NCI-H2196 treated with DMSO at 0.1 percent for 48 hours (cell line): ENCODE data around the gene FSTL4.

Experiments used
- DNase-seq: peaks from one replicate; lab custom pipeline; 2025; ENCODE audit not compliant: unreplicated experiment; lab: John Stamatoyannopoulos, UW

Gene FSTL4

DNA sequence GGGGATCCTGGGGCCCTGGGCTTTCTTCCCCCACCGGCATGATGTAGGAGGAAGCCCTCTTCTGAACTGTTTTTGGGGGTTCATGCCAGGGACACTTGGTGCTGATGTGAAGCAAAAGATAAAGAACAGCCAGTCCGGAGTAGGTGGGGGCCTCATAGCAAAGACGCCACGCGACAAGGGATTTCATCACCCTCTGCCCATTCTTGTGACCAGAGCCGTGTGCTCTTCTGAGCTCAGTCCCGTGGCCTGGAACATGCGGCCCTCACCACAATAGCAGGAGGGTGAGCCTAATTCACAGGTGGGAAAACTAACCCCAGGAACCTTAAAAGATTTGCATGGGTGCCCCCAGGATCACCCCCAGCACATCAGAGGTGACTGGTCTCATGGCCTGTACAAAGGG is 334.6 kb downstream of the FSTL4 start:
- DNase-seq, result no peak

DNA sequence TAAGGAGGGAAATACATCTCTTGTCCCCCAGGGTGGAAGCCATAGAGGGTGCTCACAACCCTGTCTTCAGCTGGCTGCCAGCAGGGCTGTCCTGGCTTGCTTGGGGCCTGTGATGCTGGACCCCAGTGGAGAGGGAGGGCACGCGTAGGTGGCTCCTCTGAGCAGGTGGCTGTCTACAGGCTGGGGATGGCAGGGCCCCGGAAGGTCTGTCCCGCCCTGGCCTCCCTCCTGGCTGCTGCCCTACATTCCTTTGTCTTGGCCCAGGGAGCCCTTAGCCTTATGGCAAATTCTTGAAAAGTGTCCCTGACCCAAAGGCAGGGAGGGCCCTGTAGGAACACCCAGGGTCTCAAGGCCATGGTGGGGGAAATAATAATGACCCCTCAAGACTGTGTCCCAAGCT is 336.2 kb downstream of the FSTL4 start:
- DNase-seq, result no peak

DNA sequence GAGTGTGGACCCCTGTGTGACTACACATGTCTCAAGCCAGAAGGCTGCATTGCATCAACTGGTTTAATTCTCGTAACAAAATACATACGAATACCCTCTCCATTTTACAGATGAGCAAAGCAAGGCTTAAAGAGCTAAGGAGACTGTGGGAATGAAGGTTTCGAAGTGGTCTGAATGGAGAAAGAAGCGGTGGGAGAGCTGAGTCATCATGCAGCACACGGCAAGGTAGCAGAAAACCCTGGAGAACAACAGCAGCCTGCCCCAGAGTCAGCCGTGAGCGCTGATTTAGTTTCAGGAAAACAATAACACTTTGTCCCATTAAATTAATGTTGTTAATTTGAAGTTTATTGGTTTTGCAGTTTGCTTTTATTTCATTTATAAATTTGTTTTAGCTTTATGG is 336.7 kb downstream of the FSTL4 start:
- no peak for DNase-seq

DNA sequence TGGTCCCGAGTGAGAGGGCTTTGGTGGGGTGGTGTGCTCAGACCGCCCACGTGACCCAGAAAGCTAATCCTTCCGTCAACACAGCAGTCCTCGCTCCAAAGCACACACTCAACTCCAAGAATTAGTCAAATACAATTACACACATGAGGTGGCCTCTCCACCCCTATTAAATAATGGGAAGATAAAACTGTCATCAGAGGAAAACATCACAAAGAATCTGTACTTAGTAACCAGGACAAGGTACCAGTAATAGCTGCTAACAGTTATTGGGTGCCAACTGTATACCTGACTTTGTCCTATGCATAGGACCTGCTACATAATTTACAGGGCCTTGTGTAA is 337.8 kb downstream of the FSTL4 start:
- DNase-seq, result no peak

DNA sequence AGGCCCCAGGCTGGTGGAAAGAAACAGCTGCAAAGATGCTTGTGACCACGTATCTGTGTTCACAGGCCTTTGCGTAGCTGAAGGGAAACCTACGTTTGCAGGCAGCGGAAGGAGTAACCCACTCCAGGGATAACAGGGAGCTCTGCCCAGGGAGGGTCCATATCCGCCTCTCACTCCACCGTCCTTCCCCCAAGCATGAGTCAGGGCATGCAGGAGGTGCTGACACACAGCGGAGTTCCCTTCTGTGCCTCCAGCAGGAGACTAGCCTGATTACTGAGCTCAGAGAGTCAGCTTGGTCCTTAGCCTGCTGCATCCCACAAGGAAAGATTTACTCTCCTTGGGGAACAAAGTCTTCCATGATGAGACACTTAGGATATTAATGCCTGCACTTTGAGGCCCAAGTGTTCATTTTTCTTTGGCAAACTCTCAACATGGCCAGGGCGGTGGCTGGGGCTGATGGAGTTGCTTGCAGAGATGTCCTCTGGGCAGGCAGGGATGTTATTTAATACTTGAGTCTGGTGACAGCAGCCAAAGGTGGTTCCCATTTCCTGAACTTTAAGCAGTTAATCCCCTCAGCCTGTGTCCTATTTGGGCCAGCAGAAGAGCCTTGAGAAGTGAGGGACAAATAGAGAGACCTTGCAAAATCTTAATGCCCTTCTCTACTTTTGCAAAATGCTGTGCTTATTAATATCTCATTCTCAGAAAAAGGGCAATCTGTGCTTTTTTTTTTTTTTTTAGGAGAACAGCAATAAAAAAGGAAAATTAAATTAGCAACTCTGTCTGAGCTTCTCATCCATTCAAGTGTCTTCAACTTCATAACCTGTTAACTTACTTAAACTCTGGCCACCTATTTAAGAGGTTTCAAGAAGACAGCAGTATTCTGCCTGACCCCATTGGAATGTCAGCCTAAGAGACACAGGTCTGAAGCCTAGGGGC is 338.4 kb downstream of the FSTL4 start:
- DNase-seq, result no peak

DNA sequence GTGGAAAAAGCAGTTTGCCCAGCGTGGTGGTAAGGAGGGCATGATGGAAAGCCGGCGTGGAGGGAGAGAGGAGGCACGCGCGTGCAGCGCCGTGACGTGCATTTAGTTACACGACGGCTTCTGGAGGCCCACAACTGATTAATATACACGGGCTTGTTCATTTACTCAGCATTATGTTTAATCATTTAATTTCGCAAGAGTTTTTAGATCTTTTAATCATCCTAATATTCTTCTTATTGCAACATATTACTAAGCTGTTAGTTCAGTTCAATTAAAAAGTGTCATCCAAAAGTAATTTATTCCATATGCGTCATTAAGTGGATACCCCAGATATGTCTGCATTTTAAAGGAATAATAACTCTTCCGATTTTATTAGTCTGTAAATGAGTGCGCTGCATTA is 340.0 kb downstream of the FSTL4 start:
- DNase-seq, result no peak

DNA sequence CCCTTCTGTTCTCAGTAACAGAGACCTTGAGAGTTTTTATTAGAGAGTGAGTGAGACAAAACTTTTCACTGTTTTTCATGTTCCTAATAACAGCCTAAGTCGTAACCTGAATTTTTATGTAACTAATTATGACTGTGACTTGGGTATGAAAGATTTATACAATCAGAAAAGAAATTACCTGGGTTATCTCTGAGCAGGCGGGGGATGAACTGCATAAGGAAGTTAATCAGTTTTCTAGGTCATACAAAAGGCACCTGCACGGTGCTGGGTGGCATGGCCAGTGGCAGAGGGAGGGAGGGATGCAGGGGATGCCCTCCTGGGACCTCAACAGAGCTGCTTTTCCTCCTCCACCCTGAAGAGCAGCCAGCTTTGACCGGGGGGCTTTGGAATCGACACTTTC is 340.7 kb downstream of the FSTL4 start:
- DNase-seq, result no peak

DNA sequence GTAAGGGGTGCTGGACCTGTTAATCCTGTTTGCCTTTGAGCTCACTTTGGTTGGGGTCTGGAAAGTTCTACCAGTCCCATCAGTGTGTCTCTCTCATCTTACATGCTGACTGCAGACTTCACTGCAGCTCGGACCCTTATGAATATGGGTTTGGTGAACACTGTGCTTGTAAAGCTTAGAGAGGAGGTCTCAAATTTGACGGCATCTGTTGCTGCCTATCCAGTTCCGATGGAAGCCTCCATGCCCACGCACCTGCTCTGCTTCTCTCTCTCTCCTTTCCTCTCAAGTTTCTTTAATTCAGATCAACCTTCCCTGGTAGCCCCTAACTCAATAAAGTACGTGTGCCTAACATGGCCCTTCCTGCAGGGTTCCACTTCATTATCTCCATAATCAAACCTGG is 342.6 kb downstream of the FSTL4 start:
- no peak for DNase-seq

DNA sequence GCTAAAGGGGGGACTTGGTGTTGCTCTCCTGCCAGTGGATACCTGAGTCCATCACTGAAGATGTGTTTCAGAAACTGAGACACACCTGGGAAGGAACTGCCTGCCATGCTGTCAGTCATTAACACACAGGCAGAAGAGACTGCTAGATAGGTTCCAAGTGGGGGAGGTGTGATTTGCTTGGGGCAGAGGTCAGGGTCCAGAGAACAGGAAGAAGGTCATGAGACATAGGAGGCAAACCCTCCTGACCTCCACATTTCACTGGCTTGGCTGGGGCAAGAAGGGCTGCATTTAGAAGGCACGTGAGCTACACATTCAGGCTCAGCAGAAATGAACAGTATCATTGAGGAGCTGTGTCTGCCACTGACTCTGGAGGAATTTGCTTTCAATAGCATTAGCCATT is 344.7 kb downstream of the FSTL4 start:
- DNase-seq, result no peak

DNA sequence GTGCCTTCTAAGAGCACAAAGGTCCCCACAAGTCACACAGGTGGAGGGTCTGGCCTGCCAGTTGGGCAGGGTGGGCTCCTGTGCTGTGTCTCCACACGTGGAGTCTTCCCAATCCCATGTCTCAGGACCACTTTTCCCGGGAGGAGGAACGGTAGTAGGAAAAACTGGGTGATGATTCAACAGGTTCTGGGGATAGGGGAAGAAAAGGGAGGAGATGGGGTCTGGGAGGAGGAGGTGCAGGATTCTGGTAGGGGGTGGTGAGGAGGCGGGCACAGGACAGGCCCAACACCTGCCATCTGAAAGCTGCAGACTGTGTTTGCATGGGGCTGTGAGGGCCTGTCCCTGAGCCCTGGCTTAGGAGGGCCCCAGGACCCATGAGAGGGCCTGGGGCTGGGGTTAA is 345.4 kb downstream of the FSTL4 start:
- no peak for DNase-seq

DNA sequence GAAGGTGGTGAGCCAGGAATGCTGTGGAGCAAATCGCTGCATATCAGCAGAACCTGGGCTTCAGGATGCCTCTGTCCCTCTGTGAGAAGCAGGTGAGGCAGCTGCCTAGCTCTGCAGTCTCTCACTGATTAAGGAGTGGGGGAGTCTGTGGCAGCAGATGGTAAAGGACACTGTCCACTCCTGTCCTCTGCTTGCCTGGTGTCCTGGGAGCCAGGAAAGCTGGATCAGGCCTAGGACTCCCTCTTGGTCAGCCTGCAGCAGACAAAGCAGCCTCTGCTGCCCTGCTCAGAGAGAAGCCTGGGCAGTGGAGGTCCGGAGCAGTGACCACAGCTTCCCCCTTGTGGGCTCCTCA is 345.8 kb downstream of the FSTL4 start:
- no peak for DNase-seq

DNA sequence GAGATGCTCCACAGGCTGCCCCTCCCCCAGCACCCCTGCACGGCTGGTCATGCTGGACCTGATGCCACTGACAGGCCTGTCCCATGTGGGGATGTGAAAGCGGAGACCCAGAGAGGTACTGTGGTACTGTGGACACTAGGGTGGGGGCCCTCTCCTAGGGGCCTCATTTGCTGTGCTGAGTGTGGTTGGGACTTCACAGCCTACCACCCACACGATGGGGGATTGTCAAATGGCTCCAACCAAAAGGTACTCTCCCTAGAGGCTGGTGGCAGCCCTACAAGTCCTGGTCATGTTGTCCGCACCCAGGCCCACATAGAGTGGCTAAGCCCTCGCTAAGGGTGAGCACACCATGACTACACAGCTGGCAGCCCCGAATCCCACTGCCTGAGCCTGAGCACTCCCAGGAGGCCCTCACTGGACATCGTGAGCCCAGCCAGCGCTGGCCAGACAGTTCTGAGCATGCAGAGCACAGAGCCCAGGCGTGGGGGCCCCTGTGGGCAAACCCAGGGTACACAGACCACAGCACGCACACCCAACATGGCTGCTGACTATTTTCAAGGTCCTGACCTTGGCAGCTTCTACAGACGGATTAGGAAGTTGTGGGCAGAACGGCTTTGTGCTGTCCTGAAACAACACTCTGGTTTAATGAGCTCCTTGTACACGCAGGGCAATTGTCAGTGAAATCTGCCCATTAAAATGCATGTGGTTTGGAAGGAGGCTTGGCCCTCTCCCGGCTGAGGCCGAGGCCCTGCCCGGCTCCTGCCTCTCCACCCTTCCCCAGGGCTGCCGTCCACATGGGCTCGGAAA is 346.4 kb downstream of the FSTL4 start:
- no peak for DNase-seq

DNA sequence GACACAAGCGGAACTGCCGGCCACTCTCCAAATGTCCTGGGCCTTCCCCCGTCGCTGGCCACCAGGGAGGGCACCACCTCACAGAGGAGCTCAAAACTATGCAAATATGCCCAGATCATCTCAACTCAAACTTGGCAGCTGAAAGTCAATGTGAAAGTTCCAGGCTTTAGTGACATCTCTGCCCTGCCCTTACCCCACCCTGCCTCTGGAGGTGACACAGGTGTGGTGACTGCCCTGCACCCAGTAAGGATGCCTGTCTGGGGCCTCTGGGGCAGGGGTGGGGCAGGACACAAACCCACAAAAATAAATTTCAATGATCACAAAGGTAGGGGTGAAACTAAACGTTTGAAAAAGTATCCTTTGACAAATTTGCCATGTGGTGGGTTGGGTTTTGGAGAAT is 347.1 kb downstream of the FSTL4 start:
- DNase-seq, result no peak

DNA sequence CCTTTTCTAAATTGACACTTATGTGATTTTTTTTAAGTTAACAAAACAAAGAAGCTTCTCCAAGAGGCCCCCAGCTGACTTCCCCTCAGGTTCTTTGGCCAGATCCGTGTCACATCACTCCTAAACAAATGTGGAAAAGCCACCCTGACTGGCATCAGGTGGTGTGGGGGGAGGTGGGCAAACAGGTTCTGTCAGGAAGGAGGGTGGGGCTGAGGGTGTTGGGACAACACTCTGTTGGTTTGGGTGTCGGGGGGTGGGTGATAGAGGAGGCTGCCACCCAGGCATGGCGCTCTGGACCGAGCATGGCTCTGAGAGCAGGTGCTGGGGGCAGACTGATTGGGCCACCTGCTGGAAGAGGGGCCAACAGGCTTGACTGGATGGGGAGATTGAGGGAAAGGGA is 349.7 kb downstream of the FSTL4 start:
- no peak for DNase-seq

DNA sequence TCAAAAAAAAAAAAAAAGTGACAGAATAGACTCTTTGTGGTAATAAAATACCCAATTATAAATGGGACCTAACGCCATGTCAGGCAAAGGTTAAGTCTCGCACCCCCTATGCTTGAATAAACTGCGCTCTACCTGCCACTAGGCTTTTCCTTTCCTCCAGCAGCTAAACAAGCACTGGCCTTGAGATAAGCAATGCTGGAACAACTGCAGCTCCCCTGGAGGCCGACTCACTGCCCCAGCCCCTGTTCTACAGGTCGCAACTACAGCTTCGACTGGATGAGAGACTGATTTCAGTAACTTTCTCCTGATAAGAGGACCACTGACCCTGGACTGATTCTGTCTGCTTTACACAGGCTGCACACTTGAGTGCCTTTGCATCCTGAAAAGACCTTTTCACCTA is 350.3 kb downstream of the FSTL4 start:
- no peak for DNase-seq

DNA sequence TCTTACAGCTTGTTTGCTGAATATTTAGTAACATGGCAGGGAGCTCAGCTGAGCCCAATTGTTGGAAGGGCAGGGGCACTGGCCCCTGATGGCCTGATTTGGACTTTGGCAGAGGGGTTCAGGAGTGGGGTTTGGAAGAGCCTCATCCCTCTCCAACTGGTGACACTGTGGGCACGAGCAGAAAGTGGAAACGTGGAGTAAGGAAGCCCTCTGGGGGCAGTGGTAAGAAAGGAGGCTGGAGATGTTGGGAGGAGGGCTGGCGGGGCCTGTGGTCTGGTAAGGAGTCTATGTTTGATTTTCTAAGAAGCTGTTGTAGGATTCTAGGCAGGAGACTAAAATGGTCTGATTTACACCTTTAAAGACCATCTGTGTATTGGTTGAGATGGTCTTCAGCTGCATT is 351.6 kb downstream of the FSTL4 start:
- no peak for DNase-seq

DNA sequence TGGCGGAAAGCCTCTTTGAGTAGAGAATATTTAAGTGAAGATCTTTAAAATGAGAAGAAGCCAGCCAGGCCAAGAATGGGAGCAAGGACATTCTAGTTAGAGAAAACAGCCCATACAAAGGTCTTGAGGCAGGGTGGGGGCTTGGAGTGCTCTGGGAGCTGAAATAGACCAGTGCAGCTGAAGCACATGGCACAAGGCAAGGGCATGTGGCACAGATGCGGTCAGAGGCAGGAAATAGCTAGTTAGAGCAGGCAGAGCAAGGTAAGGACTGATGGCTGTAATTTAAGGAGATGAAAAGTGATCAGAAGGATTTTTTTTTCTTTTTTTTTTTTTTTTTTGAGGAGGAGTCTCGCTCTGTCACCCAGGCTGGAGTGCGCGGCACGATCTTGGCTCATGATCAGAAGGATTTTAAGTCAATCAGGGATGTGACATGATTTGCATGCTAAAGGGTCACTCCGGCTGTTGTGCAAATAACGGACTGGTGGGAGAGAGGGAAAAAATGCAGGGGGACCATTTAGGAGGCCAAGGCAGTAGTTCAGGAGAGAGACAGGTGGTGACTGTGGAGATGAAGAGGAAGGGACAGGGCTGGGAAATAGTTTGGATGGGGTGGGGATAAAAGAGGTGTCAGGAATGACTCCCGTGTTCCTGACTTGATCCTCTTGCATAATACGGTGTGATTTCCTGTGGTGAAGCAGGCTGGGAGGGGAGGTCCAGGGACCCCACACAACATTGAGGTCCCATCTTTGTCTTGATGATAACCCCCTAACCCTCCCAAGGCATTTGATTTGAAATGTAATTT is 352.9 kb downstream of the FSTL4 start:
- DNase-seq, result no peak

DNA sequence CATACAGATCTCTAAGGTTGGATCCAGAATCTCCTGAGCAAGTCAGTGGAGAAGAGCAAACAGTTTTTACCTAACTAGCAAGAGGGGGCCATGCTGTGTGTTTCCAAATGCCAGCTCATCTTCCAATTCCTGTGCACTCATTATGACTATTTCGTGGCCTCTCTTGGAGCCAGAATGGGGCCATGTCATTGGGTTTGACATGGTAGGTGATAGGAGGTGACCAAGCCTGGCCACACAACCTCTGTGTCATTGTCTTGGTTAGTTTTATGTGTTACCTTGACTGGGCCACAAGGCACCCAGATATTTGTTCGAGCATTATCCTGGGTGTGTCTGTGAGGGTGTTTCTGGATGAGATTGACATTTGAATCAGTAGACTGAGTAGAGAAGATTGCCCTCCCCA is 354.4 kb downstream of the FSTL4 start:
- DNase-seq, result no peak

DNA sequence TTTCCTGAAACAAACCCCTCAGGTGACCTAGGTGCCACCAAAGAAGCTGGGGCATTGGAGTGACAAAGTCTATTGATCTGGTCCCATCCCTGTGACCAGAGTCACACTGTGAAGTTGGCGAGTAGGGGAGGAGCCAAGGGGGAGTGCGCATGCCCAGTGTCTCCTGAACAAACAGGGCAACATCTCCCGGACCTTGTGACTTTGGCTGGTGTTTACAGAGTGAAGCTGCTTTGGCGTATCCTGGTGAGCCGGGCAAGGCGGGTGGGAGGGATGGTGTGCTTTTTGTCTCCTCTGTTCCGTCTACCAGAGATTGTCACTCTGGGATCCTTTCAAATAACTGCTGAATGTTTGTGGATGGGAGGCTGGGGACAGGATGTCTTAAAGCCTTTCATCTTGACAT is 356.1 kb downstream of the FSTL4 start:
- no peak for DNase-seq

DNA sequence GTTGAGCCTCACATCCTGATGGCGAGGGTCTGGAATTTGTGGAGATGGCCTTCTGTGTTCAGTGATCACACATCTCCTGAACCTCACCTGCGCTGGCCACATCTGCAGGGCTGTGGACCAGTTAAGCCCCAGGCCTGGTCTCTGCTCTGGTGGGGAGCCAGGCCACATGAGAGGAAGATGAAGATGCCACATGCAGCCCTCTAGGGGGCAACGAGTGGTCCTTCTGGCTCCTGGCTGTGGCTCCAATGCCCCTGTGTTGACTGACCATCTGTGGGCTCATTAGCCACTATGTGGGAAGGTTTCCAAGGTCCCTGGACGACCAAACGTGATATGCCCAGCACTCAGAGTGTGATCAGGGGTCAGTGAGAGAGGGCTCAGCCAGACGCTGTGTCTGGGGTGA is 357.5 kb downstream of the FSTL4 start:
- no peak for DNase-seq

DNA sequence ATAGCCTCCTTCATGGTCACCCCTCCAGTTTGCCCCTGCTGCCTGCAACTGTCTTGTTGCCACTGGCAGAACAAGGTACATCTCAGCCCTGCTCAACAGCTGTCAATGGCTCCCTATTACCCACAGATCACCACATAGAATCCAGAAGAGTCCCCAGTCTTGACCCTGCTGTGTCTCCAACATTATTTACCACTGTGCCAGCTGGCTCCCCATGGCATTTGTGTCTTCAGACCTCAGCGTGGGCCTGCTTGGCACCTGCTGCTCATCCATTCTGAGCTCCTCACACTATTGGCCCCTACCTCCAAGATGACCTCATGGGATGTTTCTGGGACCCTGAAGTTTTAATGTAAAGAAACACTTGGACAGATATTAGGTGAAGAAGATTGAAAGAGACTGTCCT is 358.7 kb downstream of the FSTL4 start:
- no peak for DNase-seq

DNA sequence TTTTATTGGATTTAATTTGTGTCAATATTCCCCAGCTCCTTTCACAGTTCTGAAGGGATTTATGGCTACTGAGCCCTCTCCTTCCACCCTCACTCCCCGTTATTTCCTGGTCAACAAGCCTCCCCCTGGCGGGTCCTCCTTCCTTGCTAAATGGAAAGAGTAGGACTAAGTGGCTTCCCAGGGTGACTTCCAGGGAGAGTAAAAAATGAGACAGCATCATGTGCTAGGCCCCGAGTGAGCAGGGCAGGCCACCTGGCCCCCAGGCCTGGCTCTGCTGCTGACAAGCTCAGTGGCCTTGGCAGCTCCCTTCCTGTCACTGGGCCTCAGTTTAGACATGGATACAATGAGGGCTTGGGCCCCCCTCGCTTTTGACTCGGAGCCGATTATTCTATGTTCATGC is 359.3 kb downstream of the FSTL4 start:
- DNase-seq, result no peak
